Stimulated activated naive B cell treated with anti-CD40 and anti-IgM and Interleukin-4, amounts not matched to agents 10 μg/mL and 1 μg/mL and 100 μg/mL, for 72 hours (primary cell): ENCODE data around the gene CHN1.

Source experiments
- ATAC-seq, 2 donors: fragments of 150-1000 bp; cut with Tn5 transposase; replicated peaks; 2 replicates each; pipeline ENCODE4 v1.10.0; 2021; ENCODE audit warnings: moderate library complexity in 1 of 2
- DNase-seq: peaks from one replicate; pipeline ENCODE4 v3.0.0; 2021
- H3K27ac Mint-ChIP-seq: one replicate; pipeline ENCODE4 v1.8.0; 2022; ENCODE audit warnings: mild to moderate bottlenecking, mixed read lengths
- H3K27me3 Mint-ChIP-seq, 2 donors: one replicate each; pipeline ENCODE4 v1.8.0; 2022; ENCODE audit warnings: mixed read lengths in 2 of 2
- H3K36me3 Mint-ChIP-seq, 2 donors: one replicate each; pipeline ENCODE4 v1.8.0; 2022; ENCODE audit warnings: mixed read lengths in 2 of 2, mild to moderate bottlenecking in 1 of 2
- H3K4me1 Mint-ChIP-seq, 2 donors: one replicate each; pipeline ENCODE4 v1.8.0; 2022; ENCODE audit warnings: mixed read lengths in 2 of 2, mild to moderate bottlenecking in 1 of 2
- H3K4me3 Mint-ChIP-seq, 2 donors: one replicate each; pipeline ENCODE4 v1.8.0; 2022; ENCODE audit warnings: mild to moderate bottlenecking in 2 of 2, mixed read lengths in 2 of 2, moderate library complexity in 1 of 2
- H3K9me3 Mint-ChIP-seq, 2 donors: one replicate each; pipeline ENCODE4 v1.8.0; 2022; ENCODE audit warnings: mixed read lengths in 2 of 2, mild to moderate bottlenecking in 1 of 2

The CHN1 gene

DNA sequence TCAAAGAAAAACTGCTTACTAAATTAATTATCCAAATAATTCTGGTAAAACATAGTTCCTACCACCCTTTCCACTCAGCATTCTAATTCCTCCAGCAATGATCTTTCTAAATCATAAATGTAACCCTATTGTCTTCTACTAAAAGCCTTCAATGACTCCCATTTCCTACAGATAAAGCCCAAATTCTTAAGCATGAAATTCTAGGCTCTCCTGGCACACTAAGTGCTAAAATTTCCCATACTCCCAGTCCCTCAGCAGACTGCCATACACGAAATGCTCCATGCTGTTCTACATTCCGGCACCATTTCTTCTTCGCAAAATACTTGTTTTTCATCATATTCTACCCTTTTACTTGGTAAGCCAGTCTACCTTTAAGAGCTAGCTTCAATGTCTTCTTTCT is 96.9 kb downstream of the CHN1 start:
- no peak for DNase-seq
- H3K27ac Mint-ChIP-seq, result no peak overlapping the region
- H3K36me3 Mint-ChIP-seq, result no peaks in the 10 kb centered on the region
- no peaks in the 10 kb centered on the region for H3K9me3 Mint-ChIP-seq
- no peaks in the 10 kb centered on the region for H3K4me1 Mint-ChIP-seq
- H3K27me3 Mint-ChIP-seq, result peaks cover 0 to 9% of the 10 kb centered on the region in 2 donors
- H3K4me3 Mint-ChIP-seq, result no peak overlapping the region
- no peak for ATAC-seq

DNA sequence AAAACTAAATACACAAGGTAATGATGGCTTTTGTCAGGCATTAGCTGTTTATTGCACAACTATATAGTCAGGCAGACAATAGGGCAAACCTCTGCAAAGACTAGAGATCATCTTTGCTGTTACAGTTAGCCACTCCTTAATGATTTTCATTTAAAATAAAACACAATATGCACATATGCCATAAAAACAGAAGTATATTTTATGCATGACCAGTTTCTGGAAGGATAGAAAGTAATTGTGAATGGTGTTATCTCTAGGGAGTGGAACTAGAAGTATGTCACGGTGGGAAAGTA is 102.0 kb downstream of the CHN1 start:
- H3K27ac Mint-ChIP-seq, result no peak overlapping the region
- no peak overlapping the region for H3K4me3 Mint-ChIP-seq
- ATAC-seq (no peak), DNase-seq (no peak)
- H3K9me3 Mint-ChIP-seq, result no peaks in the 10 kb centered on the region
- no peaks in the 10 kb centered on the region for H3K36me3 Mint-ChIP-seq
- H3K4me1 Mint-ChIP-seq, result no peaks in the 10 kb centered on the region
- peaks cover 0 to 2% of the 10 kb centered on the region in 2 donors for H3K27me3 Mint-ChIP-seq

DNA sequence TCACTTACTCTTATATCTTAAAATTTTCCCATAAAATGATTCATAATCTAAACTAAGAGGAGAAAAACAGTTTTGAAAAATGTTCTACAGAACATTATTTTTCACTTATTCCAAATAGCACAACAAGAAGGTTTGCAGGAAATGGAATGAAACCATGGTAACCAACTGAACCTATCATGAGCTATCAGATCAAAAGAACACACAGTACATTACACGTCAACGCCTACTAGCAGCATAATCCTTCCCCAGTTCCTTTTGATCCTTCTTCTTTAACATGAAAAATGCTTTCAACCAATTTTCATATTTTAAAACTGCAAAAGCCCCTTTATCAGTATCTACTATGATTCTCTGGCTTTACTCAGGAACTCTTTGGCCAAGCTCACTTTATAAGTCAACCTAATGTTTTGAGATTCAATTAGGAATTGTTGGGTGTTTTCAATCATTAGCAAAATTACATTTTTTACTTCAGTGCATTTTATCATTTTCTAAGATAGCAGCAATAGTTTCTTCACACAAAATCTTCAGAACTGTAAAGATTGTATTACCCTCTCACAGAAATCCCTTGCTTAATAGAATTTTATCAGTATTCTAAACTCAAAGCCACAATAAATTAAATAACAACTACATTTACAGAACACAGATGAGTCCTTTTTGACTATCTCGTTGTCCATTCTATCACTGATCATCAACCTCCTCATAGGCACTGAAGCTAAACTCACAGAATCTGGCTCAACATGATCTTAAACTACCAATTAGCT is 102.5 kb downstream of the CHN1 start:
- H3K9me3 Mint-ChIP-seq, result no peaks in the 10 kb centered on the region
- no peaks in the 10 kb centered on the region for H3K4me1 Mint-ChIP-seq
- DNase-seq (no peak), ATAC-seq (no peak)
- no peak overlapping the region for H3K27ac Mint-ChIP-seq
- H3K36me3 Mint-ChIP-seq, result no peaks in the 10 kb centered on the region
- no peaks in the 10 kb centered on the region for H3K27me3 Mint-ChIP-seq
- no peak overlapping the region for H3K4me3 Mint-ChIP-seq

DNA sequence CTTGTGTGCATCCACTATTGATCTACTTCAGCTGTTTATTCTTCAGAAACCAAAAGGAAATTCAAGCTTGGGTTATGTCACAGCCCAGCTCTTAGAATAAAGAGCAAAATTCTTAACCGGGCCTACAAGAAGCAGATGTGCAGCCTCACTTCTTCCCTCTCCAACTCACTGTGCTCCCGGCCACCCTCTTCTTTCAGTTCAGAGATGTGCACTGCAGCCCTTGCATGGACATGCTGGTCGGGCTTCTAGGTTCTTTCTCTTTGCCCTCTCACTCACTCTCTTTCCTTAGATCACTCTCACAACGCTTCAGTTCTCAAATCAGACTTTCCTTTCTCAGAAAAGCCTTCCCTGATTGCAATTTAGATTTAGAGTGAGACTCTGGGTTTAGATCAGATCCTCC is 104.1 kb downstream of the CHN1 start:
- H3K36me3 Mint-ChIP-seq, result no peaks in the 10 kb centered on the region
- no peak overlapping the region for H3K27ac Mint-ChIP-seq
- H3K9me3 Mint-ChIP-seq, result no peaks in the 10 kb centered on the region
- H3K4me3 Mint-ChIP-seq, result no peak overlapping the region
- DNase-seq, result no peak
- H3K4me1 Mint-ChIP-seq, result no peaks in the 10 kb centered on the region
- ATAC-seq, result no peak
- H3K27me3 Mint-ChIP-seq, result no peaks in the 10 kb centered on the region

DNA sequence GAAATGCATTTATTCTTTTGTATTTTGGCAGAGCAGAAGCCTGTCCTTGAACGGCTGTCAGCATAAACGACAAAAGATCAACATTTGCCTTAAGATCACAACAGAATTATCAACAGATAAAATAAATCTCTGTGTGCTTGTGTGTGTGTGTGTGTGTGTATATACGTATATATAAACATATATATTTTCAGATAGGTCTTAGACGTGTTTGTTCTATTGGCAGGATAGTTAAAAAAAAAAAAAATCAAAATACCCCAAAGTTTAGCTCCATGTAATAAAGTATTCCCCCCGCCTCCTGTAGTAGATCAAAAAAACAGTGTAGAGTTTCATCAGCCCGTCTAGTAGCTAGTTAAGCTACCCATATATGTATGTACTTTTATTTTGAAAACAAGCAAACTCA is 107.9 kb downstream of the CHN1 start:
- H3K36me3 Mint-ChIP-seq, result no peaks in the 10 kb centered on the region
- ATAC-seq, result no peak
- H3K27me3 Mint-ChIP-seq, result peaks cover 3 to 9% of the 10 kb centered on the region in 2 donors
- H3K9me3 Mint-ChIP-seq, result no peaks in the 10 kb centered on the region
- H3K4me1 Mint-ChIP-seq, result no peaks in the 10 kb centered on the region
- no peak for DNase-seq
- no peak overlapping the region for H3K27ac Mint-ChIP-seq
- no peak overlapping the region for H3K4me3 Mint-ChIP-seq

DNA sequence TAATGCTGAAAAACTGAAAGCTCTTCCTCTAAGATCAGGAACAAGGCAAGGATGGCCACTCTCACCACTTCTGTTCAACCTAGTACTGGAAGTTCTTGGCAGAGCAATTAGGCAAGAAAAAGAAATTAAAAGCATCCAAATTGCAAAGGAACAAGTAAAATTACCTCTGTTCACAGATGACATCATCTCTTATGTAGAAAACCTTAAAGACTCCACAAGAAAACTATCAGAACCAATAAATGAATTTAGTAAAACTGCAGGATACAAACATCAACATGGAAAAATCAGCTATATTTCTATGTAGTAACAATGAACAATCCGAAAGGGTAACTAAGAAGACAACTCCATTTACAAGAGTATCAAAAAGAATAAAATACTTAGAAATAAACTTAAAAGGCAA is 112.2 kb downstream of the CHN1 start:
- Mint-ChIP-seq H3K27ac (no peak overlapping the region), H3K36me3 (no peaks in the 10 kb centered on the region), H3K9me3 (no peaks in the 10 kb centered on the region), H3K4me1 (no peaks in the 10 kb centered on the region), H3K27me3 (peaks cover 11 to 15% of the 10 kb centered on the region in 2 donors), H3K4me3 (no peak overlapping the region)
- DNase-seq (no peak), ATAC-seq (no peak)

DNA sequence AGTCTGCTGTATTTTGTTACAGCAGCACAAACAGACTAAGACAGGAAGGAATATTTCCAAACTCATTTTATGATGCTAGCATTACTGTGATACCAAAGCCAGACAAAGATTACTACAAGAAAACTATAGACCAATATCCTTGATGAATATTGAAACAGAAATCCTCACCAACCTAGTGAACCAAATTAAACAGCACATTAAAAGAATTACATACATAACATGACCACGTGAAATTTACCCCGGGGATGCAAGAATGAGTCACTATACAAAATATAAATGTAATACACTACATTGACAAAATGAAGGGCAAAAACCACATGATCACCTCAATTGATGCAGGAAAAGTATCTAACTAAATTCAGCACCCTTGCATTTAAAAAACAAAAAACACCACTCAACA is 112.6 kb downstream of the CHN1 start:
- ATAC-seq (no peak), DNase-seq (no peak)
- H3K4me3 Mint-ChIP-seq, result no peak overlapping the region
- no peaks in the 10 kb centered on the region for H3K9me3 Mint-ChIP-seq
- peaks cover 11 to 15% of the 10 kb centered on the region in 2 donors for H3K27me3 Mint-ChIP-seq
- no peaks in the 10 kb centered on the region for H3K36me3 Mint-ChIP-seq
- H3K4me1 Mint-ChIP-seq, result no peaks in the 10 kb centered on the region
- H3K27ac Mint-ChIP-seq, result no peak overlapping the region

DNA sequence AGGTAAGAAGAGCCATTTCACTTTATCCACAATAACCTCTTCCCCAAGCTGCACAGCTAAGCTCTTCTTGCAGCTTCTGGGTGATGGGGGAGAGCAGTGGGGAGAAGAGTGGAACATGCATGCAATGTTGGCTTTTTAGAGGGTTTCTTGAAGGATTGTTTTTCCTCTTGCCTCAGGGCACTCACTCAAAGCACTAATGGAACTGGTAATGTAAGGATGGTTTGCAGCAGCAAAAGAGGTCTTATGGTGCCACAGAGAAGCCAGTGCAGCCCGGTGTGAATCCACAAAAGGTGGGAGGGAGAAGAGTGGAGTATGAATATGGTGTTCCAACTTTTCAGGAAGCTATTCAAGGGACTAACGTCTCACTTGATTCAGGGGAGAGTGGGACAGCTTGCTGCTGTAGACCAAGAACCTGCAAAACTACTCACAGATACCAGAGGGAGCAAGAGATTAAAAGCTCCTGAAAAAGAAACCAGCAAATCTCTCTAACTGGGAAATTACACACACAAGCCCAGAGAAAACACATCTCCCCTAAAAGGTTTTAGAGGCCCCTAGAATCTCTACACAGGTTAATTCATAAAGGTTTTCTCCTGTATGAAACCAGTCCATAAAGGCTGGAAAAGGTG is 116.4 kb downstream of the CHN1 start:
- Mint-ChIP-seq H3K27ac (no peak overlapping the region), H3K27me3 (peaks cover 9 to 11% of the 10 kb centered on the region in 2 donors), H3K9me3 (no peaks in the 10 kb centered on the region), H3K4me3 (no peak overlapping the region), H3K36me3 (no peaks in the 10 kb centered on the region), H3K4me1 (no peaks in the 10 kb centered on the region)
- DNase-seq, result no peak
- no peak for ATAC-seq

DNA sequence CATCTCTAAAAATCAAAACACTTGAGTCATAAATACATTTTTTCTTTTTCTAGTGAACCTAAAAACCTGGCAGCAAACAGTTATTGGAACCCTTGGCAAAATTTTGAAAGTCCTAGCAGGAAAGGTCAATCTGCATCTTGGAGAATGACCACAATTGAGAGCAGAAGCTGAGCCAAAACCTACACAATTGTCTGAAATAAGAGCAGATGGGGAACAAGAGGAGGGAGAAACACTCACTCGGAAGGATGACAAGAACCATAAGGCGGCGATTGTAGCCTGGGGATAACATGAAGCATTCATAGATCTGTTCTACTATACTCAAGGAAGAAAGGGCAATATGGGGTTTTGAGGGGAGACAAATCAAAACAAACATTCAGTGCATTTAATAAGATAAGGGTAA is 117.0 kb downstream of the CHN1 start:
- Mint-ChIP-seq H3K36me3 (no peaks in the 10 kb centered on the region), H3K27me3 (peaks cover 6 to 8% of the 10 kb centered on the region in 2 donors), H3K9me3 (no peaks in the 10 kb centered on the region), H3K27ac (no peak overlapping the region), H3K4me1 (no peaks in the 10 kb centered on the region), H3K4me3 (no peak overlapping the region)
- ATAC-seq (no peak), DNase-seq (no peak)

DNA sequence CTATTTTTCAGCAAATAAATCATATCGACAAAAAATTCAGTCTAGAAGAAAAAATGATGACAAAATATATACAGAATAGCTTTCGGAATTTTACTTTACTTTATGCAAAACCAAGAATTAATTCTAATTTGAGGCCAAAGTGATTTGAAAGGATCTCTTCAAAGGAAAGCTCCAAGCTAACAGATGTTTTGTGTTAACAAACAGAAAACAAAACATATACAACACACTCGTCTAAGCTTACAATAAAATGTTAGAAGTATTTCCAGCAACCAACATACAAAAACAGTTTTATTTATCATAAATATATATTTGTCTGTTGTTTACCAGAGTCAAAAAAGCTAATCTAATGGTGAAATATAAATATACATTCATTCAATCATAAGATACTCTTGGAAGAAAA is 122.8 kb downstream of the CHN1 start:
- Mint-ChIP-seq H3K9me3 (no peaks in the 10 kb centered on the region), H3K4me3 (no peak overlapping the region), H3K4me1 (no peaks in the 10 kb centered on the region), H3K27ac (no peak overlapping the region), H3K36me3 (no peaks in the 10 kb centered on the region), H3K27me3 (peaks cover 0 to 6% of the 10 kb centered on the region in 2 donors)
- DNase-seq, result no peak
- no peak for ATAC-seq

DNA sequence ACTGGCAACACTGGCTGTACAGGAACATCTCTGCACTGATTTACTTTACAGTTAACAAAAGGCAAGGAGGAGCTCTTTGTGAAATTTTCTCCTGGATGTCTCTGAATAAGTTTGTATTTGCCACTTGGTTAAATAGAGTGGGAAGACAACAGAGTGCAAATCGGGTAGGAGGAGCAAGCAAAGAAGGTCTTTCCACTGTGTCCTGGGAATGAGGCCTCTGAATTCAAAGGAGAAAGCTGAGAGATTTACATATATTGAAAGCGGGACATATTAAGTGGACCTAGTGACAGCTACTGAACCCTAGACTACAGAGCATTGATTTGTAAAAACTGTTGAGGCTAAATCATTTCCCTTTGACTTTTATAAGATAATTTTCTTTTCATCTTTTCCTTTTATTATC is 123.5 kb downstream of the CHN1 start:
- DNase-seq (no peak), ATAC-seq (no peak)
- peaks cover 0 to 6% of the 10 kb centered on the region in 2 donors for H3K27me3 Mint-ChIP-seq
- H3K27ac Mint-ChIP-seq, result no peak overlapping the region
- no peak overlapping the region for H3K4me3 Mint-ChIP-seq
- H3K4me1 Mint-ChIP-seq, result no peaks in the 10 kb centered on the region
- H3K9me3 Mint-ChIP-seq, result no peaks in the 10 kb centered on the region
- no peaks in the 10 kb centered on the region for H3K36me3 Mint-ChIP-seq

DNA sequence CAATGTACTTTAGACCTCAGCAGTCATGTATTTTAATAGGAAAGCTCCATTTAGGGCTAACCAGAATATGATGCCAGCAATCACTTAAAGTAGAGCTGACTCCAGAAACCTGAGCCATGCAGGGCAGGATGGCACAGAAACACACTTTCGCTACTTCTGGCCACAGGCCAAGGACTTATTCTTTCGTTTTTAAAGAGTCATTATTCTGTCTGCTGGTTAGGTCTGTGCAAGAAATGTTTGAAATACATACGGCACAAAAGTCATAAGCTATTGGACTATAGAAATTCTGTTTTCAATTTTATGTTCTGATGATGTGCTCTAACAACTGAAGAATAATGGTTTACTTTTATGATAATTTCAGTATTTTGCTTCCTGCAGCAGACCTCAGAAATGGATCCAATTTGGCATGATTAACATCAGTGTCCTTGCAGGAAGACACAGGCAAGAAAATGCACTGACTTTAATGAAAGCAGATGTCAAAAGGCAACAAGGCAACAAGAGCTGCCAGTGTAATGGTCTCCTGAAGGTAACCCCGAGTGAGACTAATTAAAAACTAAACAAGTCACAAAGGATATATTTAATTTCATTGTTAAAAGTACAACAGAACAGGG is 126.5 kb downstream of the CHN1 start:
- H3K4me3 Mint-ChIP-seq, result no peak overlapping the region
- H3K36me3 Mint-ChIP-seq, result no peaks in the 10 kb centered on the region
- no peaks in the 10 kb centered on the region for H3K4me1 Mint-ChIP-seq
- DNase-seq (no peak), ATAC-seq (no peak)
- H3K27me3 Mint-ChIP-seq, result peaks cover 0 to 6% of the 10 kb centered on the region in 2 donors
- H3K9me3 Mint-ChIP-seq, result no peaks in the 10 kb centered on the region
- no peak overlapping the region for H3K27ac Mint-ChIP-seq

DNA sequence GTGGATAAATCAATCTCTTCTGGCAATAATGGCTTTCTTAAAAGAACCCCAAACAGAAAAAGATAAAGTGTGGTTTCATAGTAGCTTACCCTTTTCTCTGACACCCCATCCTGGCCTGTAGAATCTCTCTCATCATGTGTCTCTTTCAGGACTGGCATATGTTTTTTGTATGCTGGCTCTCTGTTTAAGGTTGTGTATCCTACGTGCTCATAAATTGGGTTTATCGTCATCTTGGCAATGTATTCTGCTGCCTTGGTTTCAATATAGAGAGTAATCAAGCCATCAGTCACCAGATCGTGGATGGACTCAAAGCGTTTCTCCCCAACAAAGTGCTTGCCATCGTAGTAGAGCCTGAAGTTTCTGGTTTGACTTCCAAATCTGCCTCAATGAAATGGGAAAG is 127.4 kb downstream of the CHN1 start:
- no peak for ATAC-seq
- Mint-ChIP-seq H3K27ac (no peak overlapping the region), H3K4me1 (no peaks in the 10 kb centered on the region), H3K9me3 (no peaks in the 10 kb centered on the region), H3K4me3 (no peak overlapping the region), H3K27me3 (peaks cover 0 to 6% of the 10 kb centered on the region in 2 donors), H3K36me3 (no peaks in the 10 kb centered on the region)
- DNase-seq, result no peak

DNA sequence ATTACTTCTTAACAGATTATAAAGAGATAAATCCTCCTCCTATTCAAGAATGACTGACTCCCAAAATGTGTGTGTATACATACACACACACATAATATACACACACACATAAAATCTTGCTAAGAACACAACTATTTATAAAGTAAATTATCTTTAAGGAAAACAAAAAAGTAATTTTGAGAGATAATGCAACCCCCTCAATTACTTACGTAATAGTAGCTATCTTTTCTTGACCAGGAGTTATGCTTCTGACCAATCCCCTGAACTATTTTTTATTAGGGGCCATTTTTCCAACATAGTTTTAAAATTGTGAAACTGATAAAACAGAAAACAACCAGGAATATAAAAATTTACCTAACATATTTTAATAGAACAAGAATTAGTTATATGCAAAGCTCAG is 127.9 kb downstream of the CHN1 start:
- no peaks in the 10 kb centered on the region for H3K4me1 Mint-ChIP-seq
- ATAC-seq (no peak), DNase-seq (no peak)
- H3K9me3 Mint-ChIP-seq, result no peaks in the 10 kb centered on the region
- H3K4me3 Mint-ChIP-seq, result no peak overlapping the region
- peaks cover 0 to 6% of the 10 kb centered on the region in 2 donors for H3K27me3 Mint-ChIP-seq
- no peak overlapping the region for H3K27ac Mint-ChIP-seq
- no peaks in the 10 kb centered on the region for H3K36me3 Mint-ChIP-seq

DNA sequence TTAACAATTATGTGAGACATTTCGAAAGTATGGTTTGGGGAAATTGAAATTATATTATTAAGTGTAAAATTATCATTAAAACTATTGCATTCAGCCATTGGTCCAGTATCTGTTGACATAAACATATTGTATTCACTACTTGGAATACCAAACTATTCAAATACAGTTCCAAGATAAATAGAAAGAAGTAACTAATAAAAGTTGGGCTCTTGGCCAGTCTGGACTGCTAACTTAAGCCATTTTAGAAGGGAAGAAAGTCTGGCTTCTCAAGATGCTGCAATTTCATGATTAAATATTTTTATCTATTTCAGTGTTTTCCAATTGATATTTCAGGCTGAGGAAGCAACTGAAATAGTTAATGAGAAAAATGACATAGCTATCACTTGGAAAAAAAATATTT is 131.1 kb downstream of the CHN1 start:
- DNase-seq (no peak), ATAC-seq (no peak)
- Mint-ChIP-seq H3K4me3 (no peak overlapping the region), H3K27me3 (peaks cover 0 to 5% of the 10 kb centered on the region in 2 donors), H3K9me3 (no peaks in the 10 kb centered on the region), H3K36me3 (no peaks in the 10 kb centered on the region), H3K27ac (no peak overlapping the region), H3K4me1 (no peaks in the 10 kb centered on the region)
